Measurements from ENCODE around the gene COMMD10. TPM values are rescaled to one million over a fixed set of nuclear protein-coding genes. Genes with fewer than 3 reads are reported as not detected.

COMMD10 gene
- total RNA-seq, 1 experiment from 2014 or later: 39.8 TPM

DNA sequence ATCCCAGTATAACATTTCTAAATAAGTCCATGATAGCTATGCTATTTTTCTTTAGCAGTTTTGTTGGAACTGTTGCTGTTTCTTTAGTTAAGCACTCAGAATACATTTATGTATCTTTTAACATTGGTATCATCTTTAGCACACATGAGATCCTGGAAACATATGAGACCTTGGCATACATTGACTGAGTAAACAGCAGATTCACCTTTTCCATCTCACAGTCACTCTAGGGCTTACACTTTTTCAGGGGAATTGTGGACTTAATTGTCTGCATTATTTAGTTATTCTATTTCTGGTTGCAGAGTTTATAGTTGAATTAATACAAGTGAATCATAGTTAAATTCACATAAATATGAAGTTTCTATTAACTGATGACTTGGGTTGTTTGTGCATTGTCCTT is 70.1 kb downstream of the COMMD10 start:
- Mint-ChIP-seq H3K4me1 (ENCODE audit: low read depth, unreplicated experiment) (peaks cover 10% of the 10 kb centered on the region), H3K27me3 (ENCODE audit: unreplicated experiment) (no peaks in the 10 kb centered on the region), H3K4me3 (ENCODE audit: low read depth, unreplicated experiment) (no peak overlapping the region), H3K36me3 (ENCODE audit: insufficient read depth, unreplicated experiment) (no peaks in the 10 kb centered on the region), H3K9me3 (ENCODE audit: low read depth, unreplicated experiment) (no peaks in the 10 kb centered on the region), H3K27ac (ENCODE audit: unreplicated experiment) (no peak overlapping the region)
- intact Hi-C loops (cut with micrococcal nuclease; ENCODE audit: unreplicated experiment): no loop called here
- CTCF ChIA-PET: no interaction called here
- no peak for DNase-seq
- TF ChIP-seq, protein P1, sequence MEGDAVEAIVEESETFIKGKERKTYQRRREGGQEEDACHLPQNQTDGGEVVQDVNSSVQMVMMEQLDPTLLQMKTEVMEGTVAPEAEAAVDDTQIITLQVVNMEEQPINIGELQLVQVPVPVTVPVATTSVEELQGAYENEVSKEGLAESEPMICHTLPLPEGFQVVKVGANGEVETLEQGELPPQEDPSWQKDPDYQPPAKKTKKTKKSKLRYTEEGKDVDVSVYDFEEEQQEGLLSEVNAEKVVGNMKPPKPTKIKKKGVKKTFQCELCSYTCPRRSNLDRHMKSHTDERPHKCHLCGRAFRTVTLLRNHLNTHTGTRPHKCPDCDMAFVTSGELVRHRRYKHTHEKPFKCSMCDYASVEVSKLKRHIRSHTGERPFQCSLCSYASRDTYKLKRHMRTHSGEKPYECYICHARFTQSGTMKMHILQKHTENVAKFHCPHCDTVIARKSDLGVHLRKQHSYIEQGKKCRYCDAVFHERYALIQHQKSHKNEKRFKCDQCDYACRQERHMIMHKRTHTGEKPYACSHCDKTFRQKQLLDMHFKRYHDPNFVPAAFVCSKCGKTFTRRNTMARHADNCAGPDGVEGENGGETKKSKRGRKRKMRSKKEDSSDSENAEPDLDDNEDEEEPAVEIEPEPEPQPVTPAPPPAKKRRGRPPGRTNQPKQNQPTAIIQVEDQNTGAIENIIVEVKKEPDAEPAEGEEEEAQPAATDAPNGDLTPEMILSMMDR (IDR thresholded peaks at IDR 0.05; ENCODE audit: unreplicated experiment): no peak
- no TSS peak for BruUV-seq (replicated peaks)

DNA sequence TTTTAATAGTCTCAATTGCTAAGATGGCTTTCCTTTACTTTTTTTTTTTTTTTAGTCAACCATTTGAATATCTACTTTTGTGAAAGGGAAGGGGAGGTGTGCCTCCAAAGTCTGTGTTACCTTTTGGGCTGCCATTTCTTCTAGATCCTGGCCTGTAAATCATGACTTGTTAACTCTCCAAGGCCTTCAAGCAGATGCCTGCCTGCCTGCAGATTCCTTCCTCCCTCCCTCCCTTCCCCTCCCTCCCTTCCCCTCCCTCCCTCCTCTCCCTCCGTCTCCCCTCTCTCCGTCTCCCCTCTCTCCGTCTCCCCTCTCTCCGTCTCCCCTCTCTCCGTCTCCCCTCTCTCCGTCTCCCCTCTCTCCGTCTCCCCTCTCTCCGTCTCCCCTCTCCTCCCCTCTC is 73.1 kb downstream of the COMMD10 start:
- Mint-ChIP-seq H3K4me3 (ENCODE audit: low read depth, unreplicated experiment) (no peak overlapping the region), H3K9me3 (ENCODE audit: low read depth, unreplicated experiment) (no peaks in the 10 kb centered on the region), H3K27me3 (ENCODE audit: unreplicated experiment) (no peaks in the 10 kb centered on the region), H3K36me3 (ENCODE audit: insufficient read depth, unreplicated experiment) (no peaks in the 10 kb centered on the region), H3K4me1 (ENCODE audit: low read depth, unreplicated experiment) (peaks cover 10% of the 10 kb centered on the region), H3K27ac (ENCODE audit: unreplicated experiment) (no peak overlapping the region)
- CTCF ChIA-PET: no interaction called here
- intact Hi-C loops (cut with micrococcal nuclease; ENCODE audit: unreplicated experiment): no loop called here
- DNase-seq: no peak
- TF ChIP-seq, protein P1 (IDR thresholded peaks at IDR 0.05; ENCODE audit: unreplicated experiment): no peak
- BruUV-seq (replicated peaks): no TSS peak

- CTCF ChIA-PET: no interaction called here
- Mint-ChIP-seq H3K4me1 (ENCODE audit: low read depth, unreplicated experiment) (peaks cover 10% of the 10 kb centered on the region), H3K36me3 (ENCODE audit: insufficient read depth, unreplicated experiment) (no peaks in the 10 kb centered on the region)
Measured at GRCh38 chr5:116159006-116159405, 74.2 kb downstream of the COMMD10 start.

DNA sequence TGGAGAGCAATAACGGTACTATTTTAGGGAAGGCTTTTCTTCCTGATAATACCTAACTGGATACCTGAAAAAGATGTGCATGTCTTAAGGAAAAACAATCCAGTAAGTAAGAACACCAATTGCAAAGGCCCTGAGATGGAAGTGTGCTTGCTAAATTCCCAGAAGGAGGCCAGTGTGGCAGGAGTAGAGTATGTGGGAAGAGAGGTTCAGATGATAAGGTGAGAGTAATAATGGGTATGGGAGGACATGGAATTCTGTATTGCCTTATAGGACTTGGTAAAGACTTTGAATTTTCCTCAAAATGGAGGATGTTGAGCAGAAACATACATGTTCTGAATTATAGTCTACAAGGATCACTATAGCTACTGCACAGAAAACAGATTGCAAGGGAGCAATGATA is 89.3 kb downstream of the COMMD10 start:
- no peak for DNase-seq
- TF ChIP-seq, protein P1 (IDR thresholded peaks at IDR 0.05; ENCODE audit: unreplicated experiment): no peak
- intact Hi-C loops (cut with micrococcal nuclease; ENCODE audit: unreplicated experiment): no loop called here
- BruUV-seq (replicated peaks): no TSS peak
- H3K27ac Mint-ChIP-seq (ENCODE audit: unreplicated experiment): no peak overlapping the region
- no peaks in the 10 kb centered on the region for H3K36me3 Mint-ChIP-seq (ENCODE audit: insufficient read depth, unreplicated experiment)
- CTCF ChIA-PET: no interaction called here
- peaks cover 6% of the 10 kb centered on the region for H3K9me3 Mint-ChIP-seq (ENCODE audit: low read depth, unreplicated experiment)
- no peak overlapping the region for H3K4me3 Mint-ChIP-seq (ENCODE audit: low read depth, unreplicated experiment)
- H3K27me3 Mint-ChIP-seq (ENCODE audit: unreplicated experiment): no peaks in the 10 kb centered on the region
- H3K4me1 Mint-ChIP-seq (ENCODE audit: low read depth, unreplicated experiment): peaks cover 9% of the 10 kb centered on the region

More at GRCh38 chr5:116159006-116159405, 74.2 kb downstream of the COMMD10 start:
- Mint-ChIP-seq H3K27me3 (ENCODE audit: unreplicated experiment) (no peaks in the 10 kb centered on the region), H3K9me3 (ENCODE audit: low read depth, unreplicated experiment) (no peaks in the 10 kb centered on the region), H3K4me3 (ENCODE audit: low read depth, unreplicated experiment) (no peak overlapping the region), H3K27ac (ENCODE audit: unreplicated experiment) (no peak overlapping the region)
- no peak for DNase-seq
- intact Hi-C loops (cut with micrococcal nuclease; ENCODE audit: unreplicated experiment): no loop called here
- TF ChIP-seq, protein P1 (IDR thresholded peaks at IDR 0.05; ENCODE audit: unreplicated experiment): no peak
- BruUV-seq (replicated peaks): no TSS peak

Measured in Calu3 (cell line).